CD4-positive, alpha-beta T cell treated with Interleukin-1 beta for 1 hour (primary cell): ENCODE results near the gene JUN.
A peak's percentile ranks its signal among the peaks of the same experiment; 100 is the strongest.
"Not testable (repeated sequence)": the region's sequence is repeated elsewhere in the genome, so short reads cannot be mapped to it uniquely, and the experiment has no call there.

Source experiments
- DNase-seq, 2 donors: peaks; one replicate each; pipeline ENCODE4 v3.0.0-alpha.2; 2020 to 2022

Gene JUN

DNA sequence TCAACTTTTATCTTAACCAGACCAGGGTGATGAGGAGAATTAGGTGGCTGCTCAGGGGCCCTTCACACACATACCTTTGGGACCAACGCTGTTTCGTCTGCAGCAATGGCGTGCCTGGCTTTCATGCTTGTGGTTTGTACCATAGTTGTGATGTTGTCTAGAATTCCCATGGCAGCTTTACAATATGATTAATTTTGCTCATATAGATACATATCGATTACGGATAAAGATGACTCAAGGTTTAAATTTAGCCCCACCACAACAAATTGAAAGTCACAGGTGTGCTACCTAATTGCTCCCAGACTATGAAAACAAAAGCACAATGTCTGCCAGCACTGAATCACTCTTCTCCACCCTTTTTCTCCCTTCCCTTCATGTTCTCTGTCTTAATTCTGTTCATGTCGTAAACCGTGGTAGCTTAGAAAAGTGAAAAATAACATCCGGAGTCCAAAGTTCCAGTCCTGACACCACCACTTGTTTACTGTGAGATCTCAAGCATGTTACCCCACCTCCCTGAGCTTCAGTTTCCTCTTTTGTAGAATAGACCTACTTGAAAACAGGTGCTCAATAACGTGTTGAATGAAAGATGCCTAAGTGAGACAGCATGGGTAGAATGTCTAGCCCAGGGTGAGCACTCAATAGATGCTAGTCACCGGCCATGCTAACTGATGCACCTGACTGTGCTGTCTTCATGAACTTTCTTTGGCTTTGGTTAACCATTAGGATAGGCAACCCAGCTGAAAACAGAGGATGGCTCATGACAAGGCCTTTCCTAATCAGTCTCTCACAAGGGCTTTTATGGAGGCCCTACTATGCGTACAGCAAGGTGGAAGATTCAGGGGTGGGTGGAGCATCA lies 22.1 kb upstream of the JUN start:
- DNase-seq, result peak in 1 of 2 donors; percentile 11

GRCh38 chr1:58804853-58805565 lies 21.2 kb upstream of the JUN start:
- no peak for DNase-seq

GRCh38 chr1:58803858-58804257 lies 20.0 kb upstream of the JUN start:
- no peak for DNase-seq

DNA sequence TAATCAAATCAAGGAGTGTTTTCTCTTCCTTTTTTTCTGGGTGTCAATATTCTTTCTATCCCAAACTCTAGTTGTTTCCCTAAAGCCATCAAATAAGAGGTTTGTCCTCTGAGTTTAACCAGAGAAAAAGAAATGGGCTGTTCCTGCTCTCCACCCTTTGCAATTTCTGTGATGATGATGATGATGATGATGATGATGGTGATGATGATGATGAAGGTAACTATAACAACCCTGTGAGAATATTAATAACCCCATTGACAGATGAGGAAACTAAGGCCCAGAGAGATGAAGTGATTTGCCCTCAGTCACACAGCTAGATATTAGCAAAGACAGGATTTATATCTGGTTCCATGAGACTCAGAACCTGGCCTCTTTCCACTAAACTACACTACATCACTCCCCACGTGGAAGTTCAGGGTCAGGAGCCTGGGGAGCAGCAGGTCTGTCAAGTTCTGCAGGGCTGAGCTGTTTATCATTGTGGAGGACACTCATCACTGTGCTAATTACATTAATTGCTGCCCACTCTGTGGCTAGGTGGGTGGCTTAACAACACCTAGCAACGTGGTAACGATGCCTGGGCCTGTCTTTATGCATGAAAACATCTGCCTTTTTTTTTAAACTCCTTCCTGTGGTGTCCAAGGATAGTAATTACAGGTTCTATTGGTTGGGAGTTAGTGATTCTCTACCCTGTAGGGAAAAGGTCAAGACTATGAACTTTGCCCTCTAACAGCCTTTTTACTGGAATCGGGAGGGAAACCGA lies 19.0 kb upstream of the JUN start:
- DNase-seq, result no peak

DNA sequence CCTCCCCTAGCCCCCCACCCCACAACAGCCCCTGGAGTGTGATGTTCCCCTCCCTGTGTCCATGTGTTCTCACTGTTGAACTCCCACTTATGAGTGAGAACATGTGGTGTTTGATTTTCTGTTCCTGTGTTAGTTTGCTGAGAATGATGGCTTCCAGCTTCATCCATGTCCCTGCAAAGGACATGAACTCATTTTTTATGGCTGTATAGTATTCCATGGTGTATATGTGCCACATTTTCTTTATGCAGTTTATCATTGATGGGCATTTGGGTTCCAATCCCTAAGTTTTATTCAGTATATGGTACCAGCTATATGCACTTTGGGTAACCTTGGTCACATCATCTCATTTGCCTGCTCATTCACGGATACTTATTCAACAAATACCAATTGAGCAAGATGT lies 17.4 kb upstream of the JUN start:
- not testable (repeated sequence) for DNase-seq

GRCh38 chr1:58799650-58800049 lies 15.8 kb upstream of the JUN start:
- no peak for DNase-seq

DNA sequence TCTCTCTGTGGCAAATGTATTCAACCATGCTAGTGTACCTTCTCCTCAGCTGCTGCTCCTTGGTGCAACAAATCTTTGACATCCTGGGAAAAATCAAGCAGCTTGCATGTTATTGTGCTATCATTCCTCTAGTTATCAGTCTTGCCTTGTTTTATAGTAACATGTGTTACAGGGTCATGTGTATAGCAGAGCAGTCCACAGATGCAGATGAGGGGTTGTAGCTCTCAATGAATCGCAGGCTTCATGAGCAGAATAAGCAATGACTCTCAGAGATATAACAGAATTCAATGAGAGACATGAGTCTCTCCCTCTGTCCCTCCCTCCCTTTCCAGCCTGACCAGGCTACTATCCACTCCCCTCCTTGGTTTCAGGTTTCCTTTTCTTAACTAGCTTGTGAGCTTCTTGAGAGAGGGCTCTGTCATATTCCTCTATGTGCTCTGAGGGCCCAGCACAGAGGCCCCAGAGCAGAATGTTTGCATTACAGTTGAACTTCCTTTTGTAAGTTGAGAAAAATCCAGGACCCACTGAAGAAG lies 15.1 kb upstream of the JUN start:
- DNase-seq, result no peak

- no peak for DNase-seq
Measured at GRCh38 chr1:58796416-58796815, 12.6 kb upstream of the JUN start.

DNA sequence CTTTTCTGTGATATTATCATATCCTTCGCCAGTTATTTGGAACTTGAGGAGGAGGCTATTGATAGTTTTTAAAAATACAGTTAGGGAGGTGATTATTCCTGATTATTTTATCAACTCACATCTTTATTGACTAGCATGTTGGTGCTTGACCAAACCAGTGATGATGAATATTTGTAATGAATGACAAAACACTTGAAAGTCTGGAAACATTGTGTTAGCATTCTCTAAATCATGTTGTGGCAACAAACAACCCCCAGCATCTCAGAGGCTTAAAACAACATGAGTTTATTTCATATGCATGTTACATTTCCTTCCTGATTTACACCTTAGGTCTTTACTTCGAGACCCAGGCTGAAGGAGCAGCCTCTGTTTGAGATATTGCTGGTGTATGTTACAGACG lies 10.7 kb upstream of the JUN start:
- DNase-seq, result no peak

- no peak for DNase-seq
Measured at GRCh38 chr1:58792846-58793245, 9.0 kb upstream of the JUN start.

DNA sequence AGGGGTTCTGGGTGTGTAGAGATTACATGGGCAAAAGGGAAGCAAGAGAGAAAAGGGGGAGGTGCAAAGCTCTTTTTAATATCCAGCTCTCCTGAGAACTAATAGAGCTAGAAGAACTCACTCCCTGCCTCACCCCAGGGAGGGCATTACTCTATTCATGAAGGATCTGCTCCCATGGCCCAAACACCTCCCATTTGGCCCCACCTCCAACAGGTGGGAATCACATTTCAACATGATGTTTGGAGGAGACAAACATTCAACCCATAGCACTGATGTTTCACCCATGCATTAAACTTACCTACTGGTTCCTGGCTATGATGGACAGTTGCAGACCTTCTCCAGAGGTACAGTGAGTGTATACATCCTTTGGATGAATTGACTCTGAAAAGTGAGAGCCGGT lies 7.3 kb upstream of the JUN start:
- no peak for DNase-seq

GRCh38 chr1:58789996-58790660 lies 6.3 kb upstream of the JUN start:
- DNase-seq, result no peak

GRCh38 chr1:58789322-58789856 lies 5.5 kb upstream of the JUN start:
- DNase-seq, result no peak

DNA sequence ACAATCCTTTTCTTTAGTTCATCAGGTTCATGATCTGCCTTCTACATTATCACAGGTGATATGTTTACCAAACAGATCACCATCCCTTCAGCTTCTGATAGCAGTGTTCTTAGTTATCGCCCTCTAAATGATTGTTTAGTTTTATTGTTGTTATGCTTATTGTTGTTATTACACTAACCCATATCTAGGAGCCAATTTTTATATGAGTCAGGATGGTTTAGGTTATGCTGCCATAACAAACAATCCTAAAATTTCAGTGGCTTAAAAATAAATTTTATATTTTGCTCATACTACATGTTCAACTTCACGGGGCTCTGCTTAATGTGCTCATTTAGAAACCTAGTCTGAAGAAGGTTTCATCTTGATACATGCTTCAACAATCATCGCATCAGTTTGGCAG lies 4.4 kb upstream of the JUN start:
- no peak for DNase-seq

- DNase-seq, result no peak
Measured at GRCh38 chr1:58786927-58787245, 3.0 kb upstream of the JUN start.

- DNase-seq, result no peak
Measured at GRCh38 chr1:58786184-58786926, 2.5 kb upstream of the JUN start.

DNA sequence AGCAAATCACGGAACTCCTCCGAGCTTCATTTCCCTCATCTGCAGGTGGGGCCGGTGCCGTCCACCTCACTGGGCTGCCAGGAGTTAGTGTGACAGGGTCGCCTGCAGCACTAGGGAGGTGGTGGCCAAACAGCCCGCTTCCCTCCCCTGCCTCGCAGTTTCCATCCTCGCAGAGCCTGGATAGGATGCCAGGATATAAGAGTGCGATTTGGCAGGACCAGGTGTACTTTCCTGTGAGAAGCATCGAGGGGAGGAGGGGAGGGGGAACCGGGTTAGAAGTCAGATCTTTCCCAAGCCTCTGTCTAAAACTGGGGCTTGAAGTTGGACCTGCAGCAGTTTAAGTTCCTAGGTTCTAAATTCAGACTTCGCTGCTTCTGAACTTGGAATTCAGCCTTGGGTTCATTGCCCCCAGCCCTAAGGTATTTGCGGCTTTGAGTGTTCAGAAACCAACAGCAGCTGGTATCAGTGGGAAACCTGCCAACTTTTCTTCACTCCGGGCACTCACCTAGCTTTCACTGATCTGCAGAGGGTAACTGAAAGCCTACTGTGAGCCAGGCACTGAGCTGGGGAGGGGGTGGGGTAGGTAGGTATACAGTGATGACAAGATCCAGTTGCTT lies 1.7 kb upstream of the JUN start:
- peak; percentile 50 to 58 for DNase-seq

- DNase-seq, result peak; percentile 92 to 94
Measured at GRCh38 chr1:58784758-58785441, 1.1 kb upstream of the JUN start.

DNA sequence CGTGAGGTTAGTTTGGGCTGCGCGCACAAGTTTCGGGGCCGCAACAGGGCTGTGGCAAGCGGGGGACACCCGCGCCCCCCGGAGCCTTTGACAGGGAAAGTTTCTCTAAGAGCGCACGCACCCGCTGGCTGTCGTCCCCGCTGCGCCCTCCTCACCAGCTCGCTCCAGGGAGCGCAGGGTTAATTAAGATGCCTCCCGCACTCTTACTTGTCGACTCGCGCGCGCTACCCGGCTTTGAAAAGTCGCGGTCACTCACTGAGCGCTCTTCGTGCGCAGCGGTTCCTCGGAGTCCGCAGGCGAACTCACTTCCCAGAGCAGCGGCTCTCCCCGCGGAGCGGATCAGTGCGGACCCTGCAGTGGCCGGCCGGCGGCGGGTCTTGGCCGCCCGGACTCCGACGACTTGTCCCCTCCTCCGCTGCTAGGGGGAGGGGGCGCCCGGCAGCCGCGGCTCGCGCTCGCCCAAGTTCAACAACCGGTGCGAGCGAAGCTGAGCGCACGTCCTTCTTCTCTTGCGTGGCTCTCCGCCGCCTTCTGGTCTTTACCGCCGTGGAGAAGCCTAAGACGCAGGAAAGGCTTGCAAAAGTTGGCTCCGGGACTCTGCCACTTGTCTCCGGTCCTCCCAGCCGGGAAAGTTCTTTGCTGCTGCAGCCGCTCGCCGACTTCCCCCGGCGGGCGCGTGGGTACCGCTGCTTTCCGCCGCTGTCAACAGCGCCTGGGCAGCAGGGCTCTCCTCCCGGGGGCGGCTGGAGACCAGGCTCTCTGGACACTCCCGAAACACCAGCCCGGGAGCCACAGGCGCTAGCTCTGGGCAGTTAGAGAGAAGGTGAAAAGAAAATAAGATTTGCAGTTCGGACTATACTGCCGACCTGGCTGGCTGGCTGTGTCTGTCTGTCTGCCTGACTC lies 506 bp downstream of the JUN start:
- DNase-seq, result peak; percentile 55 to 61
